Gastroesophageal sphincter (tissue), 3 donors: Measurements from ENCODE around the gene CRYAB.

Source experiments
- CTCF ChIP-seq, 4 experiments: fragments of 200-600 bp in 2 of 4; fragments of 450-650 bp in 2 of 4; sonication (generic) in 1 of 4; IDR thresholded peaks; one replicate each; pipeline ENCODE4 v1.5.1; 2017 to 2019; ENCODE audit warnings: antibody characterized with exemption in 4 of 4, mild to moderate bottlenecking in 2 of 4, moderate library complexity in 2 of 4
- EP300 ChIP-seq: sonication (generic); formaldehyde crosslinking; IDR thresholded peaks from one replicate; pipeline ENCODE4 v1.6.1; 2017; ENCODE audit warnings: antibody characterized with exemption, mild to moderate bottlenecking
- POLR2AphosphoS5 ChIP-seq: sonication (generic); formaldehyde crosslinking; IDR thresholded peaks from one replicate; pipeline ENCODE4 v1.6.1; 2017; ENCODE audit warnings: antibody characterized with exemption

- TF ChIP-seq CTCF (IDR thresholded peaks at IDR 0.05) (no peak), POLR2AphosphoS5 (no peak), EP300 (no peak)
Observed at GRCh38 chr11:111923951-111924350, 12.4 kb upstream of the CRYAB start.
